HEK293 (cell line): ENCODE data around the gene CADM4.

Experiments
- CTCF ChIA-PET: fragments of 350-600 bp; formaldehyde crosslinking; extraction: SDS; loops from one replicate; lab custom pipeline; 2021; ENCODE audit warnings: antibody characterized with exemption; lab: Yijun Ruan, JAX
- POLR2A ChIA-PET: fragments of 300-600 bp; formaldehyde crosslinking; extraction: SDS; loops from one replicate; lab custom pipeline; 2020; ENCODE audit warnings: antibody characterized with exemption, inconsistent platforms; lab: Yijun Ruan, JAX
- H3K27ac ChIP-seq: fragments of 200-500 bp; sonication (Bioruptor generic); 2 replicates; pipeline ENCODE4 v1.5.1; 2014; ENCODE audit warnings: low read depth, low read length, control low read depth, inconsistent platforms; ENCODE audit errors: extremely low read depth
- H3K36me3 ChIP-seq, 2 experiments: fragments of 200-500 bp in 1 of 2; sonication (Bioruptor generic) in 1 of 2; 1 replicate in 1 of 2; 2 replicates in 1 of 2; pipeline ENCODE4 v1.5.1; 2014 to 2017; ENCODE audit warnings: inconsistent platforms in 2 of 2, low read length in 2 of 2; ENCODE audit not compliant: control insufficient read depth in 2 of 2, insufficient read depth in 1 of 2
- H3K4me1 ChIP-seq: fragments of 200-500 bp; sonication (Bioruptor generic); 2 replicates; pipeline ENCODE4 v1.5.1; 2014; ENCODE audit warnings: mild to moderate bottlenecking, low read length, inconsistent platforms; ENCODE audit not compliant: control insufficient read depth, insufficient read depth
- H3K4me3 ChIP-seq: 2 replicates; pipeline ENCODE4 v1.5.1; 2011; ENCODE audit warnings: low read depth, mild to moderate bottlenecking, control low read depth, low read length, moderate library complexity
- H3K9me3 ChIP-seq: fragments of 200-500 bp; sonication (Bioruptor generic); 2 replicates; pipeline ENCODE4 v1.5.1; 2014; ENCODE audit warnings: low read depth, low read length, inconsistent platforms; ENCODE audit not compliant: control insufficient read depth, insufficient read depth
- IKZF3 ChIP-seq: fragments of 450-650 bp; IDR thresholded peaks from 2 replicates; pipeline ENCODE4 v1.5.0; 2018; ENCODE audit warnings: missing biosample characterization, mild to moderate bottlenecking, missing genetic modification characterization, moderate library complexity
- ZNF138 ChIP-seq: fragments of 450-650 bp; formaldehyde crosslinking; IDR thresholded peaks from 2 replicates; pipeline ENCODE4 v1.5.1; 2016; ENCODE audit warnings: missing biosample characterization, missing genetic modification characterization, borderline replicate concordance
- ZNF366 ChIP-seq: fragments of 450-650 bp; formaldehyde crosslinking; conservative IDR thresholded peaks from 2 replicates; pipeline ENCODE4 v1.5.1; 2016; ENCODE audit warnings: missing biosample characterization, missing genetic modification characterization
- ZNF530 ChIP-seq: fragments of 450-650 bp; formaldehyde crosslinking; IDR thresholded peaks from 2 replicates; pipeline ENCODE4 v1.5.1; 2016; ENCODE audit warnings: low read depth, missing biosample characterization, missing genetic modification characterization
- ZNF558 ChIP-seq: fragments of 450-650 bp; formaldehyde crosslinking; IDR thresholded peaks from 2 replicates; pipeline ENCODE4 v1.5.1; 2016; ENCODE audit warnings: missing biosample characterization, missing genetic modification characterization
- ZNF596 ChIP-seq: fragments of 450-650 bp; IDR thresholded peaks from 2 replicates; pipeline ENCODE4 v1.5.0; 2018; ENCODE audit warnings: missing biosample characterization, mild to moderate bottlenecking, missing genetic modification characterization, moderate library complexity
- ZNF600 ChIP-seq: fragments of 450-650 bp; formaldehyde crosslinking; IDR thresholded peaks from 2 replicates; pipeline ENCODE4 v1.5.1; 2016; ENCODE audit warnings: missing biosample characterization, missing genetic modification characterization
- ZNF785 ChIP-seq: fragments of 450-650 bp; formaldehyde crosslinking; IDR thresholded peaks from 2 replicates; pipeline ENCODE4 v1.5.1; 2016; ENCODE audit warnings: missing biosample characterization, missing genetic modification characterization
- TF ChIP-seq, protein P1 (sequence below): sonication (generic); formaldehyde crosslinking; IDR thresholded peaks from 2 replicates; pipeline ENCODE4 v1.8.1; 2022; ENCODE audit warnings: mild to moderate bottlenecking, moderate library complexity, missing genetic modification reagents
- TF ChIP-seq, protein P2 (sequence below): fragments of 450-650 bp; formaldehyde crosslinking; IDR thresholded peaks from 2 replicates; pipeline ENCODE4 v1.5.1; 2016; ENCODE audit warnings: missing biosample characterization, missing genetic modification characterization
- TF ChIP-seq, protein P3 (sequence below): fragments of 450-650 bp; formaldehyde crosslinking; IDR thresholded peaks from 2 replicates; pipeline ENCODE4 v1.5.1; 2016; ENCODE audit warnings: missing biosample characterization, missing genetic modification characterization

CADM4 gene

DNA sequence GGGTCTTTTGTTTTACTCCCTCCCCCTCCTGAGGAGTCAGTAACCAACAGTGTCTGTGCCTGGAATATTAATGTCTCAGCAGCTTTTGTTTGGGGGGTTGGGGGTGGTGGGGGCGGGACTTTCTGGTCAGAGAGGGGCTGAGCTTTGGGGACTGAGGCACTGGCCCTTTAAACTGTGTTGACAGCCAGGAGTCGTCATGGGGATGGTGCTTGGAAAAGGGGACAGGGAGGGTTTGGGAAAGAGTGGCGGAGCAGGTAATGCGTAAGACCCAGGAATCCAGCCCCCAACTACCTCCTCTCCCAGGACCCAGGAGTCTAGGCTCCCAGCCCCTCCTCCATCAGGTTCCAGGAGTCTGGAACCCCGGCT, 5.2 kb downstream of the CADM4 start:
- peak; percentile 67; the same call in 1 of the 2 replicates for TF ChIP-seq IKZF3 (tag by site-specific recombination)
- TF ChIP-seq, protein P1, sequence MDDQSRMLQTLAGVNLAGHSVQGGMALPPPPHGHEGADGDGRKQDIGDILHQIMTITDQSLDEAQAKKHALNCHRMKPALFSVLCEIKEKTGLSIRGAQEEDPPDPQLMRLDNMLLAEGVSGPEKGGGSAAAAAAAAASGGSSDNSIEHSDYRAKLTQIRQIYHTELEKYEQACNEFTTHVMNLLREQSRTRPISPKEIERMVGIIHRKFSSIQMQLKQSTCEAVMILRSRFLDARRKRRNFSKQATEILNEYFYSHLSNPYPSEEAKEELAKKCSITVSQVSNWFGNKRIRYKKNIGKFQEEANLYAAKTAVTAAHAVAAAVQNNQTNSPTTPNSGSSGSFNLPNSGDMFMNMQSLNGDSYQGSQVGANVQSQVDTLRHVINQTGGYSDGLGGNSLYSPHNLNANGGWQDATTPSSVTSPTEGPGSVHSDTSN (CRISPR knock-in tag) = no peak
- peak; percentile 50; the same call in 1 of the 2 replicates for TF ChIP-seq ZNF600 (tag by site-specific recombination)
- peaks cover 12% of the 10 kb centered on the region for H3K4me1 ChIP-seq
- no peaks in the 10 kb centered on the region for H3K9me3 ChIP-seq
- POLR2A ChIA-PET = interaction anchor here (1.1 kb wide), 1 partner anchor 15 kb away, joined by 3 read pairs; the partner anchor contains the start of gene ZNF428
- CTCF ChIA-PET = interaction anchor here (0.9 kb wide), 1 partner anchor 16 kb away, joined by 3 read pairs; no protein-coding TSS in a partner anchor
- H3K27ac ChIP-seq = no peak overlapping the region
- peaks cover 0 to 9% of the 10 kb centered on the region in 2 experiments; a peak in 1 of 3 replicates for H3K36me3 ChIP-seq
- H3K4me3 ChIP-seq = no peak overlapping the region

DNA sequence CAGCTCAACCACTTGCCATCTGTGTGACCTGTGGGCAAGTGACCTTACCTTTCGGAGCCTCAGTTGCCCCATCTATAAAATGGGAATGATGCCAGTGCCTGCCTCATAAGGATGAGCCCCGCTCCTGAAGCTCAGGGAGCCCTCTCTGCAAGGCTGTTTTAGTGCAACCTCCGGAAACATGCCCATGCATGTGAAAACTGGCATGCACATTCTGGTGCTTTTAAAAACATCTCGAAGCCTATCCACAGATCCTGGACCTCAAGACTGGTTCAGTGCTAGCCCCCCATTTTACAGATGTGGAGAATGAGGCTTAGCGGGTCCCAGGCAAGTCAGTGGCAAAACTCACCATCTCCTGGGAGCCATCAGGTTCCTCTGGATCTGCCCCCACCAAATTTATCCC, 5.6 kb downstream of the CADM4 start:
- peaks cover 0 to 8% of the 10 kb centered on the region in 2 experiments; a peak in 1 of 3 replicates for H3K36me3 ChIP-seq
- peaks cover 10% of the 10 kb centered on the region for H3K4me1 ChIP-seq
- no peak overlapping the region for H3K27ac ChIP-seq
- ChIA-PET POLR2A (interaction anchor here (0.5 to 1.1 kb wide), 4 partner anchors 7 to 124 kb away, joined by 3 to 4 read pairs (median 4); partner anchors contain the start of genes IRGQ, ZNF428 and ZNF576), CTCF (interaction anchor here (1.0 kb wide), 1 partner anchor 133 kb away, joined by 3 read pairs; no protein-coding TSS in a partner anchor)
- H3K9me3 ChIP-seq = no peaks in the 10 kb centered on the region
- no peak overlapping the region for H3K4me3 ChIP-seq
- TF ChIP-seq ZNF558 (tag by site-specific recombination) (0 out of 2 replicates have a peak, but pooled peaks have one; percentile 39), ZNF785 (tag by site-specific recombination) (no peak)

DNA sequence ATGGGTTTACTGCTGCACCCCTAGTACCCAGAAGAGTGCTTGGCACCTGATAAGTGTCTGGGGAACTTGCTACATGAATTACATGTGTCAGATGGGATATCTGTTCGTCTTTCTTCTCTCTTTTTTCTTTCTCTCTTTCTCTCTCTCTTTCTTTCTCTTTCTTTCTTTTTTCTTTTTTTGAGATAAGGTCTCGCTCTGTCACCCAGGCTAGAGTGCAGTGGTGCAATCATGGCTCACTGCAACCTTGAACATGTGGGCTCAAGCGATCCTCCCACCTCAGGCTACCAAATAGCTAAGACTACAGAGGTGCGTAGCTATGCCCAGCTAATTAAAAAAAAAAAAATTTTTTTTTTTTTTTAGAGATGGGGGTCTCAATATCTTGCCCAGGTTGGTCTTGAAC, 6.1 kb downstream of the CADM4 start:
- CTCF ChIA-PET = interaction anchor here (1.0 kb wide), 1 partner anchor 133 kb away, joined by 3 read pairs; no protein-coding TSS in a partner anchor
- Histone ChIP-seq H3K36me3 (peaks cover 0 to 4% of the 10 kb centered on the region in 2 experiments; a peak in 1 of 3 replicates), H3K4me1 (peaks cover 5% of the 10 kb centered on the region; the same call in 1 of the 2 replicates), H3K9me3 (no peaks in the 10 kb centered on the region), H3K4me3 (no peak overlapping the region), H3K27ac (no peak overlapping the region)
- POLR2A ChIA-PET = interaction anchor here (0.5 to 1.1 kb wide), 5 partner anchors 8 to 123 kb away, joined by 3 to 6 read pairs (median 4); partner anchors contain the start of genes IRGQ, ZNF428 and ZNF576
- TF ChIP-seq, protein P2, sequence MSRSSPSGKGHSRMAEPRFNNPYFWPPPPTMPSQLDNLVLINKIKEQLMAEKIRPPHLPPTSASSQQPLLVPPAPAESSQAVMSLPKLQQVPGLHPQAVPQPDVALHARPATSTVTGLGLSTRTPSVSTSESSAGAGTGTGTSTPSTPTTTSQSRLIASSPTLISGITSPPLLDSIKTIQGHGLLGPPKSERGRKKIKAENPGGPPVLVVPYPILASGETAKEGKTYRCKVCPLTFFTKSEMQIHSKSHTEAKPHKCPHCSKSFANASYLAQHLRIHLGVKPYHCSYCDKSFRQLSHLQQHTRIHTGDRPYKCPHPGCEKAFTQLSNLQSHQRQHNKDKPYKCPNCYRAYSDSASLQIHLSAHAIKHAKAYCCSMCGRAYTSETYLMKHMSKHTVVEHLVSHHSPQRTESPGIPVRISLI = peak; percentile 71
- TF ChIP-seq ZNF138 (no peak), ZNF366 (tag by site-specific recombination) (peak; percentile 71), ZNF596 (tag by site-specific recombination) (0 out of 2 replicates have a peak, but pooled peaks have one; percentile 18)
- TF ChIP-seq, protein P3, sequence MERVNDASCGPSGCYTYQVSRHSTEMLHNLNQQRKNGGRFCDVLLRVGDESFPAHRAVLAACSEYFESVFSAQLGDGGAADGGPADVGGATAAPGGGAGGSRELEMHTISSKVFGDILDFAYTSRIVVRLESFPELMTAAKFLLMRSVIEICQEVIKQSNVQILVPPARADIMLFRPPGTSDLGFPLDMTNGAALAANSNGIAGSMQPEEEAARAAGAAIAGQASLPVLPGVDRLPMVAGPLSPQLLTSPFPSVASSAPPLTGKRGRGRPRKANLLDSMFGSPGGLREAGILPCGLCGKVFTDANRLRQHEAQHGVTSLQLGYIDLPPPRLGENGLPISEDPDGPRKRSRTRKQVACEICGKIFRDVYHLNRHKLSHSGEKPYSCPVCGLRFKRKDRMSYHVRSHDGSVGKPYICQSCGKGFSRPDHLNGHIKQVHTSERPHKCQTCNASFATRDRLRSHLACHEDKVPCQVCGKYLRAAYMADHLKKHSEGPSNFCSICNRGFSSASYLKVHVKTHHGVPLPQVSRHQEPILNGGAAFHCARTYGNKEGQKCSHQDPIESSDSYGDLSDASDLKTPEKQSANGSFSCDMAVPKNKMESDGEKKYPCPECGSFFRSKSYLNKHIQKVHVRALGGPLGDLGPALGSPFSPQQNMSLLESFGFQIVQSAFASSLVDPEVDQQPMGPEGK (tag by site-specific recombination) = no peak

DNA sequence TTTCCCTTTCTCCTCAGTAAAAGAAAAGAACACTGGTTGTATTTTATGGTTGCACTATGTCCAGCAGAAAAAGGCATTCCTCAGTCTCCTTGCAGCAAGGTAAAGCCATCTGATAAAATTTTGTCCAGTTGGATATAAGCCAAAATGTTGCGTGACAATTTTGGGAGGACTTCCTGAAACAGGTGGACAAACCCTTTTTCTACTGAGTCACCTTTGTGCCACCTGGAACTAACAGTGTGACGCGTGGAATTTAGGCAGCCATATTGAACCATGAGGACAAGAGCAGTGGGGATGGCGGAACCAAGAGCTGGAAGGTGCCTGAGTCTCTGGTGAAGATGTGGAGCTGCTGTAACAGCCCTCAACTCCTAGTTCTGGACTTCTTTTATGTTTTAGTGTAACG, 8.2 kb downstream of the CADM4 start:
- ChIA-PET CTCF (no interaction called here), POLR2A (no interaction called here)
- TF ChIP-seq ZNF600 (tag by site-specific recombination) (0 out of 2 replicates have a peak, but pooled peaks have one; percentile 20), ZNF530 (tag by site-specific recombination) (no peak)

More for the DNA sequence above, 8.2 kb downstream of the CADM4 start:
- no peak overlapping the region for H3K27ac ChIP-seq
- H3K9me3 ChIP-seq = no peaks in the 10 kb centered on the region
- peaks cover 0 to 6% of the 10 kb centered on the region in 2 experiments; a peak in 1 of 3 replicates for H3K36me3 ChIP-seq
- peaks cover 5% of the 10 kb centered on the region; the same call in 1 of the 2 replicates for H3K4me1 ChIP-seq
- H3K4me3 ChIP-seq = no peak overlapping the region
